HepG2 (cell line): ENCODE measurements around the gene MT1A. TPM values are rescaled to one million over a fixed set of nuclear protein-coding genes. Genes with fewer than 3 reads are reported as not detected.

ENCODE experiments used
- ASH2L ChIP-seq: fragments of 300-600, 200-600 bp; sonication (generic); IDR thresholded peaks from 2 replicates; pipeline ENCODE4 v1.7.0; 2017; ENCODE audit warnings: low read depth, mild to moderate bottlenecking, moderate library complexity, mixed read lengths, low read length; ENCODE audit not compliant: insufficient read length
- DZIP1 ChIP-seq: sonication (generic); formaldehyde crosslinking; IDR thresholded peaks from 2 replicates; pipeline ENCODE4 v1.5.0; 2020; ENCODE audit warnings: mild to moderate bottlenecking, missing genetic modification reagents
- HOXA3 ChIP-seq: sonication (generic); formaldehyde crosslinking; IDR thresholded peaks from 2 replicates; pipeline ENCODE4 v1.5.0; 2020; ENCODE audit warnings: missing genetic modification reagents
- PPARG ChIP-seq: conservative IDR thresholded peaks from 2 replicates; pipeline ENCODE4 v1.6.1; 2016; ENCODE audit warnings: missing biosample characterization, missing genetic modification reagents
- TBL1XR1 ChIP-seq: fragments of 150-350 bp; IDR thresholded peaks from 2 replicates; pipeline ENCODE4 v1.6.1; 2014; ENCODE audit warnings: borderline replicate concordance, low read length; ENCODE audit not compliant: partially characterized antibody
- TRIM24 ChIP-seq: sonication (generic); formaldehyde crosslinking; IDR thresholded peaks from 2 replicates; pipeline ENCODE4 v1.8.0; 2022; ENCODE audit warnings: mild to moderate bottlenecking, missing genetic modification reagents
- ZBTB25 ChIP-seq: IDR thresholded peaks from 2 replicates; pipeline ENCODE4 v1.6.1; 2018; ENCODE audit warnings: missing genetic modification reagents
- ZNF570 ChIP-seq: sonication (generic); formaldehyde crosslinking; IDR thresholded peaks from 2 replicates; pipeline ENCODE4 v1.4.0; 2020; ENCODE audit warnings: mild to moderate bottlenecking, missing genetic modification reagents, borderline replicate concordance
- ZNF615 ChIP-seq: sonication (generic); formaldehyde crosslinking; IDR thresholded peaks from 2 replicates; pipeline ENCODE4 v1.5.0; 2020; ENCODE audit warnings: mild to moderate bottlenecking, missing genetic modification reagents, borderline replicate concordance
- polyA plus RNA-seq, 8 experiments: library from polyadenylated mRNA; depleted of rRNA in 3 of 8; stranded (reverse) in 7 of 8; unstranded in 1 of 8; fragments of >200 nt; fragmentation: Illumina TruSeq in 4 of 8; extraction: Trizol in 4 of 8; gene quantifications; 2 replicates each; pipeline versions ENCODE4 v1.2.1 to v1.2.3, GENCODE V29; 2011 to 2016; ENCODE audit warnings: low read depth in 4 of 8, missing spikeins in 1 of 8, mixed read lengths in 1 of 8; ENCODE audit not compliant: insufficient read depth in 1 of 8
- total RNA-seq, 5 experiments: library from RNA; depleted of rRNA; stranded (reverse); fragments of >200 nt; fragmentation: Illumina TruSeq; extraction: Trizol; gene quantifications; 2 replicates each; pipeline ENCODE4 v1.2.3, GENCODE V29; 2016; ENCODE audit warnings: low read depth in 1 of 5
- TF ChIP-seq, protein P1 (sequence below): sonication (generic); formaldehyde crosslinking; IDR thresholded peaks from 2 replicates; pipeline ENCODE4 v1.4.0; 2020; ENCODE audit warnings: missing genetic modification reagents, borderline replicate concordance
- TF ChIP-seq, protein P2 (sequence below): sonication (generic); formaldehyde crosslinking; IDR thresholded peaks from 2 replicates; pipeline ENCODE4 v1.4.0; 2020; ENCODE audit warnings: missing genetic modification reagents, mild to moderate bottlenecking, borderline replicate concordance

The MT1A gene
- total and polyA plus RNA-seq, 2 of the 13 experiments (the other 11 are each of a cell fraction or from before 2014, with no cell fraction given): 8.3 to 10.4 TPM

- TF ChIP-seq, protein P1, sequence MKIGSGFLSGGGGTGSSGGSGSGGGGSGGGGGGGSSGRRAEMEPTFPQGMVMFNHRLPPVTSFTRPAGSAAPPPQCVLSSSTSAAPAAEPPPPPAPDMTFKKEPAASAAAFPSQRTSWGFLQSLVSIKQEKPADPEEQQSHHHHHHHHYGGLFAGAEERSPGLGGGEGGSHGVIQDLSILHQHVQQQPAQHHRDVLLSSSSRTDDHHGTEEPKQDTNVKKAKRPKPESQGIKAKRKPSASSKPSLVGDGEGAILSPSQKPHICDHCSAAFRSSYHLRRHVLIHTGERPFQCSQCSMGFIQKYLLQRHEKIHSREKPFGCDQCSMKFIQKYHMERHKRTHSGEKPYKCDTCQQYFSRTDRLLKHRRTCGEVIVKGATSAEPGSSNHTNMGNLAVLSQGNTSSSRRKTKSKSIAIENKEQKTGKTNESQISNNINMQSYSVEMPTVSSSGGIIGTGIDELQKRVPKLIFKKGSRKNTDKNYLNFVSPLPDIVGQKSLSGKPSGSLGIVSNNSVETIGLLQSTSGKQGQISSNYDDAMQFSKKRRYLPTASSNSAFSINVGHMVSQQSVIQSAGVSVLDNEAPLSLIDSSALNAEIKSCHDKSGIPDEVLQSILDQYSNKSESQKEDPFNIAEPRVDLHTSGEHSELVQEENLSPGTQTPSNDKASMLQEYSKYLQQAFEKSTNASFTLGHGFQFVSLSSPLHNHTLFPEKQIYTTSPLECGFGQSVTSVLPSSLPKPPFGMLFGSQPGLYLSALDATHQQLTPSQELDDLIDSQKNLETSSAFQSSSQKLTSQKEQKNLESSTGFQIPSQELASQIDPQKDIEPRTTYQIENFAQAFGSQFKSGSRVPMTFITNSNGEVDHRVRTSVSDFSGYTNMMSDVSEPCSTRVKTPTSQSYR (CRISPR knock-in tag): no peak
- no peak for TF ChIP-seq PPARG (CRISPR knock-in tag)
- no peak for TF ChIP-seq TBL1XR1
- TF ChIP-seq ASH2L: no peak
- no peak for TF ChIP-seq HOXA3 (CRISPR knock-in tag)
- no peak for TF ChIP-seq DZIP1 (CRISPR knock-in tag)
- no peak for TF ChIP-seq ZBTB25 (CRISPR knock-in tag)
- no peak for TF ChIP-seq ZNF570 (CRISPR knock-in tag)
- TF ChIP-seq ZNF615 (CRISPR knock-in tag): no peak
- TF ChIP-seq TRIM24 (CRISPR knock-in tag): no peak
- TF ChIP-seq, protein P2, sequence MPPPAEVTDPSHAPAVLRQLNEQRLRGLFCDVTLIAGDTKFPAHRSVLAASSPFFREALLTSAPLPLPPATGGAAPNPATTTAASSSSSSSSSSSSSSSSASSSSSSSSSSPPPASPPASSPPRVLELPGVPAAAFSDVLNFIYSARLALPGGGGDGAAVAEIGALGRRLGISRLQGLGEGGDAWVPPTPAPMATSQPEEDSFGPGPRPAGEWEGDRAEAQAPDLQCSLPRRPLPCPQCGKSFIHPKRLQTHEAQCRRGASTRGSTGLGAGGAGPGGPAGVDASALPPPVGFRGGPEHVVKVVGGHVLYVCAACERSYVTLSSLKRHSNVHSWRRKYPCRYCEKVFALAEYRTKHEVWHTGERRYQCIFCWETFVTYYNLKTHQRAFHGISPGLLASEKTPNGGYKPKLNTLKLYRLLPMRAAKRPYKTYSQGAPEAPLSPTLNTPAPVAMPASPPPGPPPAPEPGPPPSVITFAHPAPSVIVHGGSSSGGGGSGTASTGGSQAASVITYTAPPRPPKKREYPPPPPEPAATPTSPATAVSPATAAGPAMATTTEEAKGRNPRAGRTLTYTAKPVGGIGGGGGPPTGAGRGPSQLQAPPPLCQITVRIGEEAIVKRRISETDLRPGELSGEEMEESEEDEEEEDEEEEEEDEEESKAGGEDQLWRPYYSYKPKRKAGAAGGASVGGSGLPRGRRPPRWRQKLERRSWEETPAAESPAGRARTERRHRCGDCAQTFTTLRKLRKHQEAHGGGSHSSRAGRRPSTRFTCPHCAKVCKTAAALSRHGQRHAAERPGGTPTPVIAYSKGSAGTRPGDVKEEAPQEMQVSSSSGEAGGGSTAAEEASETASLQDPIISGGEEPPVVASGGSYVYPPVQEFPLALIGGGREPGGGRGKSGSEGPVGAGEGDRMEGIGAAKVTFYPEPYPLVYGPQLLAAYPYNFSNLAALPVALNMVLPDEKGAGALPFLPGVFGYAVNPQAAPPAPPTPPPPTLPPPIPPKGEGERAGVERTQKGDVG: no peak
These were observed 38.0 kb upstream of the MT1A start (continued) for GRCh38 chr16:56600398-56600999.
